Choroid plexus epithelial cell (primary cell): ENCODE results near the gene TTC39A.
"Not testable (repeated sequence)": the region's sequence is repeated elsewhere in the genome, so short reads cannot be mapped to it uniquely, and the experiment has no call there.

ENCODE experiments used
- DNase-seq: peaks from one replicate; pipeline ENCODE4 v3.0.0-alpha.2; 2010; ENCODE audit warnings: low read depth
- H3K4me3 ChIP-seq: 2 replicates; pipeline ENCODE4 v1.5.1; 2011; ENCODE audit warnings: low read depth, mild to moderate bottlenecking, control low read depth, low read length, moderate library complexity
- TF ChIP-seq, protein P1 (sequence below): conservative IDR thresholded peaks from 2 replicates; pipeline ENCODE4 v1.5.1; 2011; ENCODE audit warnings: low read depth, mild to moderate bottlenecking, control low read depth, inconsistent platforms, low read length, moderate library complexity

Gene TTC39A

DNA sequence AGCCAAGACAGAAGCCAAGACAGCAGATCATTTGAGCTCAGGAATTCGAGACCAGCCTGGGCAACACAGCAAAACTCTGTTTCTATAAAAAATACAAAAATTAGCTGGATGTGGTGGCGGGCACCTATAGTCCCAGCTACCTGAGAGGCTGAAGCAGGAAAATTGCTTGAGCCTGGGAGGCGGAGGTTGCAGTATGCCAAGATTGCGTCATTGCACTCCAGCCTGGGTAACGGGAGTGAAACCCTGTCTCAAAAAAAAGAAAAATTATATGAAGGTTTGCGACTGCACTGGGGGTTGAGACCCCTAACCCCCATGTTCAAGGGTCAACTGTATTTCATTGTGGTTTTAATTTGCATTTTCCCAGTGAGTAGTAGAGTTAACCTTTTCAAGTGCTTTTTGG is 78.0 kb downstream of the TTC39A start:
- no peak for DNase-seq
- H3K4me3 ChIP-seq: no peak overlapping the region
- TF ChIP-seq, protein P1, sequence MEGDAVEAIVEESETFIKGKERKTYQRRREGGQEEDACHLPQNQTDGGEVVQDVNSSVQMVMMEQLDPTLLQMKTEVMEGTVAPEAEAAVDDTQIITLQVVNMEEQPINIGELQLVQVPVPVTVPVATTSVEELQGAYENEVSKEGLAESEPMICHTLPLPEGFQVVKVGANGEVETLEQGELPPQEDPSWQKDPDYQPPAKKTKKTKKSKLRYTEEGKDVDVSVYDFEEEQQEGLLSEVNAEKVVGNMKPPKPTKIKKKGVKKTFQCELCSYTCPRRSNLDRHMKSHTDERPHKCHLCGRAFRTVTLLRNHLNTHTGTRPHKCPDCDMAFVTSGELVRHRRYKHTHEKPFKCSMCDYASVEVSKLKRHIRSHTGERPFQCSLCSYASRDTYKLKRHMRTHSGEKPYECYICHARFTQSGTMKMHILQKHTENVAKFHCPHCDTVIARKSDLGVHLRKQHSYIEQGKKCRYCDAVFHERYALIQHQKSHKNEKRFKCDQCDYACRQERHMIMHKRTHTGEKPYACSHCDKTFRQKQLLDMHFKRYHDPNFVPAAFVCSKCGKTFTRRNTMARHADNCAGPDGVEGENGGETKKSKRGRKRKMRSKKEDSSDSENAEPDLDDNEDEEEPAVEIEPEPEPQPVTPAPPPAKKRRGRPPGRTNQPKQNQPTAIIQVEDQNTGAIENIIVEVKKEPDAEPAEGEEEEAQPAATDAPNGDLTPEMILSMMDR: no peak

DNA sequence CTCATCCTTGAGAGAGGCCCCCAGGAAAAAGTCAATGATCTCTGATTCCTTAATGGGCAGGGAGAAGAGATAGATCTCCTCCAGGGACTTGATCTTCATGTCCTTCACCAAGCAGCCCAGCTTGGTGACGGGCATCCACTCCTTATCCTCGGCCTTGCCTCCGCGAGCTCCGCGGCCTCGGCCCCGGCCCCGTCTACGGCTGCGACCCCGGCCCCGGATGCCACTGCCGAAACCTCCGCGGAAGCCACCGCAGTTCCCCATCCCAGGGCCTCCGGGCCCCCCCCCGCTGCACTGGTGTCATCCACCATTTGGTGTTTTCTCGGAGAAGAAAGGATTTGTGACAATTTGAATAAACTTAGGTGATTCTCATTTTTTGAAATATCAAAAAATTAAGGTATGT is 79.2 kb downstream of the TTC39A start:
- not testable (repeated sequence) for H3K4me3 ChIP-seq, DNase-seq

DNA sequence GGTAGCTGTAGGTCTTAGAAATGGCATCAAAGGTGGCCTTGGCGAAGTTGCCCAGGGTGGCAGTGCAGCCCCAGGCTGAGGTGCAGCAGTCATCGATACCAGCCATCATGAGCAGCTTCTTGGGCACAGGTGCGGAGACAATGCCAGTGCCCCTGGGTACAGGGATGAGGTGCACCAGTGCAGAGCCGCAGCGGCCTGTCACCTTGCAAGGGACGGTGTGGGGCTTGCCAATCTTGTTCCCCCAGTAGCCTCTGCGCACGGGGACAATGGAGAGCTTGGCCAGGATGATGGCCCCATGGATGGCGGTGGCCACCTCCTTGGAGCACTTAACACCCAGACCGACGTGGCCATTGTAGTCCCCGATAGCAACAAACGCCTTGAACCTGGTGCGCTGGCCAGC is 79.6 kb downstream of the TTC39A start:
- DNase-seq, H3K4me3 ChIP-seq: not testable (repeated sequence)

DNA sequence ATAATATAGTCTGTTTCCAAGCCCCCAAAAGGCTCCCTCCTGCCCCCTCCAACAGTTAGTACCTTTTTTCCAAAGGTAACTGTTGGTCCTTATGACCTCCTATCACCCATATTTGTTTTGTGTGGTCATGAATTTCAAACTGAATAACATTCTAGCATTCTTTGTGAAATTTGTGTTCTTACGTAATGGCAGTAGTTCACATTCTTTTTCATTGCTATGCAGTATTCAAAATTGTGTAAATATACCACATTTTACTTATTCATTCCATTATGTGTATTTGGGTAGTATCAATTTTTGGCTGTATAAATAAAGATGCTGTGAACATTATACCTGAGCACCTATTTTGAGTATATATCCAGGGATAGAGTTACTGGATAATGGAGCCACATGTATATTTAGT is 80.9 kb downstream of the TTC39A start:
- H3K4me3 ChIP-seq: no peak overlapping the region
- no peak for DNase-seq
- TF ChIP-seq, protein P1: no peak

DNA sequence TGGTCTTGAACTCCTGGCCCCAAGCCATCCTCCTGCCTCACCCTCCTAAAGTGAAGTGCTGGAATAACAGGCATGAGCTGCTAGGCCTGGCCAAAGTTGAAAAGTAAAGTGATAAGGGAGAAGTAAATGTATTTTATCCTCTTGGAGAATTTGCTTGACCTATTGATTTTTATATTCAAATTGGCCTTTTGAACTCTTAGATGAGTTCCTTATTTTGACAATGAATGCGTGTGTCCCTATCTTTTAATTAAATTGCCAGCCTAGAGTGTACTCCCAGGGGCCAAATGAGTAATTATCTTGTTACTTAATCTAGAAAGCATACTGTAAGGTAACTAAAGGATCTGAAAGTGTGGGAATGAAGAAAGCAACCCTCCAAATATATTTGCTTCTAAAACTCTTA is 82.9 kb downstream of the TTC39A start:
- TF ChIP-seq, protein P1: no peak
- H3K4me3 ChIP-seq: no peak overlapping the region
- no peak for DNase-seq

DNA sequence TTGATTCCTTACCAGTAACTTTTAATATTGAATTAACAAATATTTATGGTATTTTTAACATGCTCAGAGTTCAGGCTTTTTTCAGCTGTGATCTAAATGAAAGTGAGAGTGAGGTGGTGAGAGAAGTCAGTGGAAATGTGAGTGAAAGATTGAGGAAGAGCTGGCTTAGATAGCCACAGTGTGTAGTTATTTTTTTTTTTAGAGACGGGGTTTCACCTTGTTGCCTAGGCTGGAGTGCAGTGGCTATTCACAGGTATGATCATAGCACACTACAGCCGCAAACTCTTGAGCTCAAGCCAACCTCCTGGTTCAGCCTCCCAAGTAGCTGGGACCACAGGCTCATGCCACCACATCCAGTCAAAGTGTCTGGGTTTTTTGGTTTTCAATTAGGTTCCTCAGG is 83.3 kb downstream of the TTC39A start:
- no peak overlapping the region for H3K4me3 ChIP-seq
- no peak for DNase-seq
- TF ChIP-seq, protein P1: no peak

DNA sequence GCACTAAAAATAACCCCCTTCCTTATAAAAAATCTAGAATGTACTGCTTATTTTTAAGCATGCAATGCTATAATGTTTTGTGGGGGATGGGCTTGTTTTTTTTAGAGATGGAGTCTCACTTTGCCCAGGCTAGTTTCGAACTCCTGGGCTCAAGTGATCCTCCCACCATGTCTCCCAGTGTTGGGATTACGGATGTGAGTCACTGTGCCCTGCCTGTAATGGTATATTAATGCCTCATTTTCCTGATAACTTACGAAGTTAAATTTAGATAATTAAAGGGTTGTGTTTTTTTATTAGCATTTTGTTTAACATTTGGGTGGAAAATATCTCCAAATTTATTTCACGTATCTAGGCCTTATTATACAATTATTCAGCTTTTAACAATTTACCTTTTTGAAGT is 87.8 kb downstream of the TTC39A start:
- TF ChIP-seq, protein P1: no peak
- DNase-seq: no peak
- H3K4me3 ChIP-seq: no peak overlapping the region

DNA sequence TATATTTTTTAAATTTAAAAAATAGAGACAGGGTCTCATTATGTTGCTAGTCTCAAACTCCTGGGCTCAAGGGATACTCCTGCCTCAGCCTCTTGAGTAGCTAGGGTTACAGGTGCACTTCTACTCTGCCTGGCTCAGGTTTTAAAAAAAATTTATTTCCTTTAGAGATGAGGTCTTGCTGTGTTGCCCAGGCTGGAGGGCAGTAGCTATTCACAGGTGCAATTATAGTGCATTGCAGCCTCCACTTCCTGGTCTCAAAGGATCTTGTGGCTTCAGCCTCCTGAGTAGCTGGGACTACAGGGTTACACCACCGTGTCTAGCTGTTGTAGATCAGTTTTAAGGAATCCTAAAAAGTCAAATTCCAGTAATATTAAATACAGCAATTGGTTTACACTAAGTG is 89.2 kb downstream of the TTC39A start:
- no peak overlapping the region for H3K4me3 ChIP-seq
- no peak for DNase-seq
- TF ChIP-seq, protein P1: no peak
